Skeletal muscle cell (primary cell): ENCODE data around the gene CD14.
"Not testable (repeated sequence)": the region's sequence is repeated elsewhere in the genome, so short reads cannot be mapped to it uniquely, and the experiment has no call there.

Experiments used
- DNase-seq: peaks from one replicate; pipeline ENCODE4 v3.0.0-alpha.2; 2010; ENCODE audit warnings: low read depth
- H3K4me3 ChIP-seq: 2 replicates; pipeline ENCODE4 v1.5.1; 2011; ENCODE audit warnings: low read depth, mild to moderate bottlenecking, control low read depth, low read length, moderate library complexity

The CD14 gene

GRCh38 chr5:140637371-140638100 lies 4.6 kb upstream of the CD14 start:
- H3K4me3 ChIP-seq = no peak overlapping the region
- DNase-seq = no peak

DNA sequence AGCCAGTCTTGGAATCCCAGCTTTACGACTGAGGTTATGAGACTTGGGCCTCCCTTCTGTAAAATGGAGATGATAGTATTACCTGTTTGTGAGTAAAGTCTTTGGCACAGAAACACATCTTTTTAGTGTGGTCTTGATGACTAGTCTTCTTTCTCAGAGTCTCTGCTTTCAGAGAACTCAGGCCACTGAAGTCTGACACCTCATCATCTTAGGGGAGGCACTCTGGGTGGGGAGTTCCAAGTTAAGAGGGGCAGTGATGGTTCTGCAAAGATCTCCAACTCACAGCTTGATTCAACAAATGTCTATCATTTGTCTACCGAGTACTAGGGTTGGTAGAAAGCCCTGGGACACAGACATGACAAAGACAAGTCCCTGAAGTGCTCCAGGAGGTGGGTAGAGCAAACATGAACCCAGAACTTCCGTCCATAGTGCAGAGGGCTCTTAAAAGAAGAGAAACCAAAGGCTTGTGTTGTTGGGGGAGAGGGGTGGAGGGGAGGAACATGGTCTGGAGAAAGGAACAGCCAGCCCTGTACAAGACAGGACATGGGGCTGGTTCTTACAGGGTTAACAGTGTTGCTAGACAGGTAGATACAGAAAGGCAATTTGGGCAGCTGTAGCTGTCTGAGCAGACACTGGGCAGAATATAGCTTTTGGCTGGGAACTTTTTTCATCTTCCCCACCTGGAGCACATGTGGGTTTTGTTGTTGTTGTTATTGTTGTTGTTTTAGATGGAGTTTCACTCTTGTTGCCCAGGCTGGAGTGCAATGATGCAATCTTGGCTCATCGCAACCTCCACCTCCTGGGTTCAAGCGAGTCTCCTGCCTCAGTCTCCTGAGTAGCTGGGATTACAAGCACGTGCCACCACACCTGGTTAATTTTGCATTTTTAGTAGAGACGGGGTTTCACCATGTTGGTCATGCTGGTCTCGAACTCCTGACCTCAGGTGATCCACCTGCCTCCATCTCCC lies 2.6 kb upstream of the CD14 start:
- H3K4me3 ChIP-seq = no peak overlapping the region
- no peak for DNase-seq

DNA sequence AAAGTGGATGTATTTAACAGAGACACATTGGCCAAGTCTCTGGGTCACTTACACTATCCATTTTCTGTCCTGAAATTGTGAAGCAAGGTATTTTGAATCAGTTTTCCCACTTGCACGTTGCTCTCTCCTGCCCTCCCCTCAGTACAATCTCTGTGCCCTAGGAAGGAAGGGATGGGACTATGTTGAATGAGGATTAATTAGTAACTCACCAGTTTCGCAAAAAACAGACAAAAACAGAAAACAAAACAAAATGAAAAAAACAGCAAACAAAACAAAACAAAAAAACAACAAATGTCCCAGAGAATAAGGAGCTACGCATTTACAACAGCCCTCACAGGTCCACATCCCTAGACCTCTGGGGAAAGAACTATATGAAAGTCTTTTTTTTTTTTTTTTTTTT lies 1.1 kb upstream of the CD14 start:
- no peak overlapping the region for H3K4me3 ChIP-seq
- DNase-seq = no peak

- no peak overlapping the region for H3K4me3 ChIP-seq
- DNase-seq = no peak
Observed at GRCh38 chr5:140633501-140633900, 526 bp upstream of the CD14 start.

DNA sequence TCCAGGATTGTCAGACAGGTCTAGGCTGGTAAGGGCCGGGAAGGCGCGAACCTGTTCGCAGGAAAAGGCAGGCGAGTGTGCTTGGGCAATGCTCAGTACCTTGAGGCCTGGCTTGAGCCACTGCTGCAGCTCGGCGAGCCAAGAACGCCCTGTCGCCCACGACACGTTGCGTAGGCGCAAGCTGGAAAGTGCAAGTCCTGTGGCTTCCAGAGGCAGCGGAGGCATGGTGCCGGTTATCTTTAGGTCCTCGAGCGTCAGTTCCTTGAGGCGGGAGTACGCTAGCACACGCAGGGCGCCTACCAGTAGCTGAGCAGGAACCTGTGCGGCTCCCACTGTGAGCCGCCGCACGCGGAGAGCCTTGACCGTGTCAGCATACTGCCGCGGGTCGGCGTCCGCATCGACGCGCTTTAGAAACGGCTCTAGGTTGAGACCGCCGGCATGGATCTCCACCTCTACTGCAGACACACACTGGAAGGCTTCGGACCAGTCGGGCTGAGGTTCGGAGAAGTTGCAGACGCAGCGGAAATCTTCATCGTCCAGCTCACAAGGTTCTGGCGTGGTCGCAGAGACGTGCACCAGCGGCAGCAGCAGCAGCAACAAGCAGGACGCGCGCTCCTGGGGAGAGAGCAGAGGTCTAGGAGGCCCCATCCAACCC lies 482 bp downstream of the CD14 start:
- no peak for DNase-seq

DNA sequence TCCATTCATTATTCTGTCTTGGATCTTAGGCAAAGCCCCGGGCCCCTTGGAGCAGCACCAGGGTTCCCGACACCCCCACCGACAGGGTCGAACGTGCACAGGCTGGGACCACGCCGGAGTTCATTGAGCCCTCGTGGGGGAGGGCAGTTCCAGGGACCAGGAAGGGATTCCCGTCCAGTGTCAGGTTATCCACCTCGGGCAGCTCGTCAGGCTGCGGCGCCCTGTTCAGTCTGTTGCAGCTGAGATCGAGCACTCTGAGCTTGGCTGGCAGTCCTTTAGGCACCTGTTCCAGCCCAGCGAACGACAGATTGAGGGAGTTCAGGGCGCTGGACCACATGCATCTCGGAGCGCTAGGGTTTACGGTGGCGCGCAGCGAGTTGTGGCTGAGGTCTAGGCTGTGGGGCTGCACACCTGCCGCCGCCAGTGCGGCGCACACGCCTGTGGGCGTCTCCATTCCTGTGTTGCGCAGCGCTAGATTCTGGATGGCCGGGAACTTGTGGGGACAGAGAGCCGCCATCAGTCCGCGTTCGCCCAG lies 1.1 kb downstream of the CD14 start:
- no peak for DNase-seq
- H3K4me3 ChIP-seq = peak overlapping the region; percentile 42

More for the DNA sequence above, 482 bp downstream of the CD14 start:
- peak overlapping the region; percentile 42 for H3K4me3 ChIP-seq

- DNase-seq = no peak
- no peak overlapping the region for H3K4me3 ChIP-seq
Observed at GRCh38 chr5:140631036-140631417, 1.9 kb downstream of the CD14 start.

- DNase-seq = no peak
- H3K4me3 ChIP-seq = no peak overlapping the region
Observed at GRCh38 chr5:140630292-140631035, 2.5 kb downstream of the CD14 start.

- DNase-seq = no peak
- H3K4me3 ChIP-seq = no peak overlapping the region
Observed at GRCh38 chr5:140628711-140629110, 4.3 kb downstream of the CD14 start.

DNA sequence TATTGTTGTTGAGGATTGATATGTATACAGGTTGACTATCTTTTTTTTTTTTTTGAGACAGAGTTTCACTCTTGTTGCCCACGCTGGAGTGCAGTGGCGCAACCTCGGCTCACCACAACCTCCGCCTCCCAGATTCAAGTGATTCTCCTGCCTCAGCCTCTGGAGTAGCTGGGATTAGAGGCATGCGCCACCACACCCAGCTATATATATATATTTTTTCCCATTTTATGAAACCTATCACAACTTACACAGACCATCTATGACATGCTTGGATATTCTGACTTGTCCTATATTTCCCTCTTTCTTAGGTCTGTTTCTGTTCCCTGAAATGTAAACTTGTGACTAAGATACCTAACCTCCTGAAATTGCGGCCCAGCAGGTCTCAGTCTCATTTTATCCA lies 5.0 kb downstream of the CD14 start:
- H3K4me3 ChIP-seq = no peak overlapping the region
- DNase-seq = no peak

DNA sequence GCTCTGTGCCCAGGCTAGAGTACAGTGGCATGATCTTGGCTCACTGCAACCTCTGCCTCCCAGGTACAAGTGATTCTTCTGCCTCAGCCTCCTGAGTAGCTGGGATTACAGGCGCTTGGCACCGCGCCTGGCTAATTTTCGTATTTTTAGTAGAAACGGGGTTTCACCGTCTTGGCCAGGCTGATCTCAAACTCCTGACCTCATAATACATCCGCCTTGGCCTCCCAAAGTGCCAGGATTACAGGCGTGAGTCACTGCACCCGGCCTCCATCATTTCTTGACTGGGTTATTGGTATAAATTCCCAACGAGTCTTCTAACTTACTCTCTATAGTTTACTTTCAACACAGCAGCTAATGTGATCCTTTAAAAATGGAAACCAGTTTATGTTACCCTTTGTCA lies 8.1 kb downstream of the CD14 start:
- DNase-seq, H3K4me3 ChIP-seq: not testable (repeated sequence)

DNA sequence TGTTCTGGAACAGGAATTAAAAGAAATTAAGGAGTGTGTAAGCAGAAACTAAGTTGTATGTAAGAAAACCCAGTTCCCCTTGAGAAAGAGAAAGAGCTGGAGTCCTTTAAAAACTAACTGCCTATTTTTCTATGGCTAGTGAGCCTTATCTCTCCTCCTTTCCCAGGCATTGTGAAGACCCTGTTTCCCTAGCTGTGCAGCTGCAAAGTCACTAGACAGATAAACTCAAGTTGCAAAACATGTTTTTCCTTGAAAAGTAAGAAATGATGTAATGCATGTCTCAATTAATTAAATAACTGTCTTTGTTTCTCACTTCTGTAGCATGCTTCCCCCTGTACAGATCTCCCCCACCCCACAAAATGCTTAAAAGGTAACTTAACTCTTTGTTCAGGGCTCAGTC lies 9.9 kb downstream of the CD14 start:
- not testable (repeated sequence) for DNase-seq, H3K4me3 ChIP-seq

- H3K4me3 ChIP-seq = no peak overlapping the region
- no peak for DNase-seq
Observed at GRCh38 chr5:140622301-140622700, 10.7 kb downstream of the CD14 start.

DNA sequence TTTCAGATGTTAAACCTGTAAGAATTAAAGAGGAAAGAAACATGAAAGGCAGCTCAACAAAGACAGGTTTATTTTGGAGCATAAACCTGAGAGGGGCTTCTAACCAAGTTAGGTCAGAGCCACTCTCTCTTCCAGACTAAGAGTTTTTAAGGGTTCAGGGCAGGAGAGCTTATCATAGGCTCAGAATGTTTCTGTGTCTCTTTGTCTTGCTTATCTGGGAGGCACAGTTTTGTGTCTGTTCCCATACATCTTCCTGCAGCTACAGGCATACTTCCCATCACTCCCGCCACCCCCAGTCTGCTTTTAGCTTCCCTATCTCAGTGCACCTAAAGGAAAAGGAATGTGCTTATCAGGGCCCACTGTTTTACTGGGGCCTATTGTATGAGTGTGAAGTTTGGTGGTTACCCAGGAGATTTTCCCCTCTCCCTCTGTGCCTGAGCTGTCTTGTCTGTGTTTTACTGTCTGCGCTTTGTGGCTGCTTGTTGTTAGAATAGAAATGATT lies 21.9 kb downstream of the CD14 start:
- no peak for DNase-seq
- H3K4me3 ChIP-seq = no peak overlapping the region

DNA sequence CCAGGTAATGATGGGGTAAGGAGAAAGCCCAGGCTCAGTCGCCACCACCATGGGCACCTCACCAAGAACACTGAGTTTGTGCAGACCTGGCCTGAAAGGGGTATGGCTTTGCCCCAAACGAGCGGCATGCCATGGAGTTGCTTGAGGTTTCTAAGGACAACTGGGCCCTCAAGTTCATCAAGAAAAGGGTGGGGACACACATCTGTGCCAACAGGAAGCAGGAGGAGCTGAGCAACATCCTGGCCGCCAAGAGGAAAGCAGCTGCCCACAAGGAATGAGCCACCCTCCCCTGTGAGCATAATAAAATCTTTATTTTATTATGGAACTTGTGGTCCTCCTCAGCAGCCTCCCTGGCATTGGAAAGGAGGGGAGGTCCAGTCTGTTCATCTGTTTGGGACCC lies 23.8 kb downstream of the CD14 start:
- DNase-seq = no peak
- no peak overlapping the region for H3K4me3 ChIP-seq

DNA sequence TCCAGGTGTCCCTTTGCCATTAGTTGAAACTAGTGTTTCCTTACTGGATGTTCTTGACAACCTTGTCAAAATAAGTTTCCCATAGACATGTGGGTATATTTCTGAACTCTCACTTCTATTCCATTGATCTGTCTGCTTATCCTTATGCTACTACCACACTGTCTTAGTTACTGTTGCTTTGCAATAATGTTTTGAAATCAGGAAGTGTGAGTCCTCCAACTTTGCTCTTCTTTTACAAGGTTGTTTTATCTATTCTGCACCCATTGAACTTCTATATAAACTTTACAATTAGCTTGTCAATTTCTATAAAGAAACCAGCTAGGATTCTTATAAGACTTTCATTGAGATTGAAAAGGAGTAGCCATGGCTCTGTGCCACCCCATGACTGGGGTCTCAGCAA lies 24.3 kb downstream of the CD14 start:
- DNase-seq = no peak
- no peak overlapping the region for H3K4me3 ChIP-seq

DNA sequence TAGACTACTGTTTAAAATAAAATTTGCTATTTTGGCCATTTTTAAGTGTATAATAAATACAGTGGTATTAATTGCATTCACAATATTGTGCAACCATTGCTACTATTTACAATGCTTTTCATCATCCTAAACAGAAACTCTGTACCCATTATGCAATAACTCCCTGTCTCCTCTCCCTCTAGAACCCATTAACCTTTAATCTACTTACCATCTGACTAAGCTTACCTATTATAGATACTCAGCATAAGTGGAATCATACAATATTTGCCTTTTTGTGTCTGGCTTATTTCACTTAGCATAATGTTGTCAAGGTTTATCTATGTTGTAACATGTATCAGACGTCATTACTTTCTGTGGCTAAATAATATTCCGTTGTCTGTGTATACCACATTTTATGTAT lies 25.9 kb downstream of the CD14 start:
- no peak for DNase-seq
- H3K4me3 ChIP-seq = no peak overlapping the region

DNA sequence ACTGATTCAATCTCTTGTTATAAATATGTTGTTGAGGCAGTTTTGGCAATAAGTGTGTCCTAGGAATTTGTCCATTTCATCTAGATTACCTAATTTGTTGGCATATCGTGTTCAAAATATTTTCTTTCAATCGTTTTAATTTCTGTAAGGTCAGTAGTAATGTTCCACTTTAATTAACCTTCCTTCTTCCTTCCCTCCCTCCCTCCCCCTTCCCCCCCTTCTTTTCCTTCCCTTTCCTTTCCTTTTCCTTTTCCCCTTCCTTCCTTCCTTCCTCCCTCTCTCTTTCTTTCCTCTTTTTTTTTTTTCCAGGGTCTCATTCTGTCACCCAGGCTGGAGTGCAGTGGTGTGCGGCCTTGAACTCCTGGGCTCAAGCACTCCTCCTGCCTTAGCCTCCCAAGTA lies 27.1 kb downstream of the CD14 start:
- no peak for DNase-seq
- no peak overlapping the region for H3K4me3 ChIP-seq

GRCh38 chr5:140603734-140604133 lies 29.2 kb downstream of the CD14 start:
- DNase-seq = no peak
- no peak overlapping the region for H3K4me3 ChIP-seq
